ENCODE results near the gene NAPG. TPM values are rescaled to one million over a fixed set of nuclear protein-coding genes. Genes with fewer than 3 reads are reported as not detected.
"Not testable (repeated sequence)": the region's sequence is repeated elsewhere in the genome, so short reads cannot be mapped to it uniquely, and the experiment has no call there.

The NAPG gene
- total RNA-seq, 1 donor from 2014 or later: 31.2 TPM

DNA sequence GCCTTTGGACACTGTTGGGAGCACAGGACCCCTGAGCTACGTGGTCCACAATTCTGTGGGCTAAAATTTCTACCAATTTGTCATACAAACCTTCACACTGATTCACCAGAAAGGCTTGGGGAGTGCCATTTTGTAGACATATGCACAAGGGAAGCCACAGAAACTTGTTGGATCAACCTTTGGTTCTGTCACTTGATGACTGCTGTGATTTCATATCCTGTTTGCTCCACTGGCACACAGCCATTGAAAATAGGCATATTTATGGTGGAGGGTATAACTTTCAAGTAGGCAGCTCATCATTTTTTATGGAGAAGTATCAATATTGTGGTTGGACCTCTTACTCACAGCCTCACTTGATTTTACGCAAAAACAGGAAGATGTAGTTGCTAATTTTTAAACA lies 10.5 kb downstream of the NAPG start:
- intact Hi-C loops (cut with micrococcal nuclease): no loop called here
- Histone ChIP-seq H3K4me3 (no peak overlapping the region), H3K9me3 (replicated peaks) (no peaks in the 10 kb centered on the region), H3K36me3 (peaks cover 49% of the 10 kb centered on the region), H3K27me3 (ENCODE audit: low read depth) (no peaks in the 10 kb centered on the region), H3K27ac (replicated peaks) (no peak overlapping the region), H3K4me1 (peaks cover 25% of the 10 kb centered on the region)
- TF ChIP-seq, protein P1, sequence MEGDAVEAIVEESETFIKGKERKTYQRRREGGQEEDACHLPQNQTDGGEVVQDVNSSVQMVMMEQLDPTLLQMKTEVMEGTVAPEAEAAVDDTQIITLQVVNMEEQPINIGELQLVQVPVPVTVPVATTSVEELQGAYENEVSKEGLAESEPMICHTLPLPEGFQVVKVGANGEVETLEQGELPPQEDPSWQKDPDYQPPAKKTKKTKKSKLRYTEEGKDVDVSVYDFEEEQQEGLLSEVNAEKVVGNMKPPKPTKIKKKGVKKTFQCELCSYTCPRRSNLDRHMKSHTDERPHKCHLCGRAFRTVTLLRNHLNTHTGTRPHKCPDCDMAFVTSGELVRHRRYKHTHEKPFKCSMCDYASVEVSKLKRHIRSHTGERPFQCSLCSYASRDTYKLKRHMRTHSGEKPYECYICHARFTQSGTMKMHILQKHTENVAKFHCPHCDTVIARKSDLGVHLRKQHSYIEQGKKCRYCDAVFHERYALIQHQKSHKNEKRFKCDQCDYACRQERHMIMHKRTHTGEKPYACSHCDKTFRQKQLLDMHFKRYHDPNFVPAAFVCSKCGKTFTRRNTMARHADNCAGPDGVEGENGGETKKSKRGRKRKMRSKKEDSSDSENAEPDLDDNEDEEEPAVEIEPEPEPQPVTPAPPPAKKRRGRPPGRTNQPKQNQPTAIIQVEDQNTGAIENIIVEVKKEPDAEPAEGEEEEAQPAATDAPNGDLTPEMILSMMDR (IDR thresholded peaks at IDR 0.05; ENCODE audit: borderline replicate concordance): no peak
- no peak for DNase-seq

DNA sequence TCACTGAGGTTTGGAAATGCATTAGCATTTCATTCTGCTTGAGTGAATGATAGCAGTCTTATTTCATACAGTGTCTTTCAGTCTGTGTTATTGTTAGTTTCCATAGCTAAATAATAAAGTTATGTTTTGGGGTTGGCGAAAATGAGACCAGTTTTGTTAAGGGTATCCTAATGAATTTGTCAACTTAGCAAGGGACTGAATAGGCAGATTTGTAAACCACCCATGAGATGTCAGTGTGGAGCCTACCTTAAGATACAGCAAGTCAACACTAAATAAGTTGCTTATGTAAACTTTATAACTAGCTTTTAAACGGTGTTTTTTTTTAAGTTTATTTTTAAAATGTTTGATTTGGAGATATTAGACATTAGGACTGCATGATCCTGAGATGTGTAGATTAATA lies 11.9 kb downstream of the NAPG start:
- Histone ChIP-seq H3K9me3 (replicated peaks) (no peaks in the 10 kb centered on the region), H3K27ac (replicated peaks) (no peak overlapping the region), H3K4me1 (peaks cover 17% of the 10 kb centered on the region), H3K4me3 (no peak overlapping the region), H3K36me3 (peaks cover 61% of the 10 kb centered on the region), H3K27me3 (ENCODE audit: low read depth) (no peaks in the 10 kb centered on the region)
- DNase-seq: no peak
- intact Hi-C loops (cut with micrococcal nuclease): no loop called here
- TF ChIP-seq, protein P1 (IDR thresholded peaks at IDR 0.05; ENCODE audit: borderline replicate concordance): no peak

DNA sequence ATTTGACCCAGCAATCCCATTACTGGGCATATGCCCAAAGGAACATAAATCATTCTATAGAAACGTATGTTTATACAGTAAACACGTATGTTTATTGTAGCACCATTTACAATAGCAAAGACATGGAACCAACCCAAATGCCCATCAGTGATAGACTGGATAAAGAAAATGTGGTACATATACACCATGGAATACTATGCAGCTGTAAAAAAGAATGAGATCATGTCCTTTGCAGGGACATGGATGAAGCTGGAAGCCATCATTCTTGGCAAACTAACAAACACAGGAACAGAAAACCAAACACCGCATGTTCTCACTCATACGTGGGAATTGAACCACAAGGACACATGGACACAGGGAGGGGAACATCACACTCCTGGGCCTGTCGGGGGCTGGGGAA lies 13.3 kb downstream of the NAPG start:
- H3K27ac ChIP-seq (replicated peaks); intact Hi-C loops (cut with micrococcal nuclease); DNase-seq: not testable (repeated sequence)

DNA sequence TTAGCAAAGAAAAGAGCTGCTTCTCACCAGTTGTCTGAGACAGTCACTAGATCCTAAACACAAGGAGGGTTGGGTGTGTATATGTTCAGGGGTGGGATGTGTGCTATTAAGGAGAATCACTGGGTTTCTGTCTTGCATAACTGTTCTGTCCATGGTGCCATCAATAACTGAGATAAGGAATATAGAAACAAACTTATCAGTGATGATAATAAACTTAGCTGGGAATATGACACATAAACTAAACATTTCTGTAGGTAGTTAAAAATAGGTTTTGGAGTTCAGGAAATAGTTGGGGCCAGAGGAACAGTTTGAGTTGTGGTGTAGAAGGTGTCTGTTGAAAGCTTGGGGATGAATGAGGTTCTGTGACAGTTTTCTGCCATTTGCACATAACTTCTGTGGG lies 17.4 kb downstream of the NAPG start:
- DNase-seq: no peak
- TF ChIP-seq, protein P1 (IDR thresholded peaks at IDR 0.05; ENCODE audit: borderline replicate concordance): no peak
- H3K4me3 ChIP-seq: no peak overlapping the region
- H3K9me3 ChIP-seq (replicated peaks): no peaks in the 10 kb centered on the region
- H3K4me1 ChIP-seq: peaks cover 43% of the 10 kb centered on the region
- H3K27ac ChIP-seq (replicated peaks): peak overlapping the region; percentile 63
- no peaks in the 10 kb centered on the region for H3K27me3 ChIP-seq (ENCODE audit: low read depth)
- intact Hi-C loops (cut with micrococcal nuclease): no loop called here
- H3K36me3 ChIP-seq: peaks cover 73% of the 10 kb centered on the region

More for the DNA sequence above, 13.3 kb downstream of the NAPG start:
- H3K4me3 ChIP-seq; H3K27me3 ChIP-seq (ENCODE audit: low read depth); H3K9me3 ChIP-seq (replicated peaks): not testable (repeated sequence)
- Histone ChIP-seq H3K36me3 (peaks cover 52% of the 10 kb centered on the region), H3K4me1 (peaks cover 28% of the 10 kb centered on the region)

DNA sequence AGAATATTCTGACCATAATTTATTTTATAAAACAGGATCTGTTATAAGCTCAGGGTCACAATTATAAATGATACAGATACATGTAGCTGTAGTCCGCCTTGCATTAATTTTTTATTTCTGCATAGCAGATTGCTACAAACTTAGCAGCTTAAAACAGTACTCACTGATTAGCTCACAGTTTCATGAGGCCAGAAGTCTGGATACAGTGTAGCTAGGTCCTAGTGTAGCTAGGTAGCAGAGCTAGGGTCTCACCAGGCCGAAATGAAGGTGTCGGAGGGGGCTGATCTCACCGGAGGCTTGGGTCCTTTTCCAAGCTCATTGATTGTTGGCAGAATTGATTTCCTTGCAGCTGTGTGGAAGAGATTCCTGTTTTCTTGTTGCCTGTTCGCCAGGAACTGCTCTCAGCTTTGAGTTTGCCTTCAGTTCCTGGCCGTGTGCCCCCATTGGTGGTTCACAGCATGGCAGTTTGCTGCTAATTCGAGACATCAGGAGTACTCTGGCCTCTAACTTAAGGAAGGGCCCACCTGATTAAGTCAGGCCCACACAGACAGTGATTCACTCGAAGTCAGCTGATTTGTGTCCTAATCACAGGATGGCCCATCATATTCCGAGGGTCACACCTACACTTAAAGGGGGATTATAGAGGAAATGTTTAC lies 18.4 kb downstream of the NAPG start:
- no peaks in the 10 kb centered on the region for H3K27me3 ChIP-seq (ENCODE audit: low read depth)
- no peak overlapping the region for H3K4me3 ChIP-seq
- TF ChIP-seq, protein P1 (IDR thresholded peaks at IDR 0.05; ENCODE audit: borderline replicate concordance): peak; percentile 40
- peak overlapping the region; percentile 63 for H3K27ac ChIP-seq (replicated peaks)
- intact Hi-C loops (cut with micrococcal nuclease): no loop called here
- peaks cover 43% of the 10 kb centered on the region for H3K4me1 ChIP-seq
- H3K9me3 ChIP-seq (replicated peaks): no peaks in the 10 kb centered on the region
- peaks cover 77% of the 10 kb centered on the region for H3K36me3 ChIP-seq
- no peak for DNase-seq

DNA sequence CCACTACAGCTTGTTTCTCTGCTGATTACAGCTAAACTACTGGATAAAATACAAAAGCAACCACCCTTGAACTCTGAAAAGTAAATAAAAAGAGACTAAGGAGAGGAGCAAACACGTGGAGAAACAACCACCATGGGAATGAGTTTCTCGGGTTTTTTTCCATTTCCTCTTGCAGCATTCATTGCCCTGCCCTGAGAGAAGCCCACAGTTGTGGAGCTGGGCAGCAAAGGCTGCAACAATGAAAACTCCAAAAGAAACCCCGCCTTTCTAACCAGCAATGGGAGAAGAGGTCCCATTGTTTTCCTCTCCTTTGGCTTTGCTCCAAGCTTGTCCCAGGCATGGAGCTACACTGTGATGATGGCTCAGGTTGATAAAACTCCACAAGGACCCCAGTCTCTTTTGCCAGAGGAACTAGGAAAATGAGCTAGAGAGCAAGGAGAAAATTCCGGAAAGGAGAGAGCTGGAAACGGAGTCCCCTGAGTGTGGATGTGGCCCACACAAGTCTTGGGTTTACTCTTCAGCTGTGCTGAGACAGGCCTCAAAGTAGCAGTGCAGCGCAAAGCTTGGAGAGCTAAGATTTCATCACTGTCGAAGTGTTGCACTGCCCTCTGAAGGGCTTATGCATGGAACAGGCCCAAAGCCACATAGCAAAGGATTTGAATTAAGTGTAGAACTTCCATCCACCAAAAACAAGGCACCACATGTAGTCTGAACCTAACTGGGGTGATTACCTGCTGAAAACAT lies 20.9 kb downstream of the NAPG start:
- H3K36me3 ChIP-seq: peaks cover 77% of the 10 kb centered on the region
- no peaks in the 10 kb centered on the region for H3K9me3 ChIP-seq (replicated peaks)
- TF ChIP-seq, protein P1 (IDR thresholded peaks at IDR 0.05; ENCODE audit: borderline replicate concordance): no peak
- H3K4me1 ChIP-seq: peaks cover 43% of the 10 kb centered on the region
- no peaks in the 10 kb centered on the region for H3K27me3 ChIP-seq (ENCODE audit: low read depth)
- intact Hi-C loops (cut with micrococcal nuclease): no loop called here
- no peak overlapping the region for H3K4me3 ChIP-seq
- H3K27ac ChIP-seq (replicated peaks): peak overlapping the region; percentile 1
- no peak for DNase-seq

Data from left ventricle myocardium inferior (tissue), 1 donor.